Amniotic stem cell (primary cell): ENCODE measurements around the gene TRIM36.

Experiments used
- DNase-seq: peaks from one replicate; lab custom pipeline; 2025; lab: John Stamatoyannopoulos, UW

TRIM36 gene

GRCh38 chr5:115169487-115170133 is at the start of gene TRIM36:
TRIM36 (minus strand) TSS chr5:115169908; CDS start chr5:115169634, 274 bp downstream.
- DNase-seq = peak; percentile 54

- no peak for DNase-seq
Measured at GRCh38 chr5:115214541-115214940, 44.8 kb upstream of the TRIM36 start.

GRCh38 chr5:115209279-115209678 is 39.6 kb upstream of the TRIM36 start:
- no peak for DNase-seq

GRCh38 chr5:115202952-115203351 is 33.2 kb upstream of the TRIM36 start:
- no peak for DNase-seq

GRCh38 chr5:115196161-115196560 is 26.5 kb upstream of the TRIM36 start:
- DNase-seq = no peak

- DNase-seq = no peak
Measured at GRCh38 chr5:115194676-115195075, 25.0 kb upstream of the TRIM36 start.

GRCh38 chr5:115193295-115193694 is 23.6 kb upstream of the TRIM36 start:
- DNase-seq = no peak

- DNase-seq = no peak
Measured at GRCh38 chr5:115192098-115192497, 22.4 kb upstream of the TRIM36 start.

GRCh38 chr5:115191474-115192031 is 21.8 kb upstream of the TRIM36 start:
- no peak for DNase-seq

GRCh38 chr5:115190388-115190787 is 20.7 kb upstream of the TRIM36 start:
- DNase-seq = no peak

GRCh38 chr5:115189866-115190265 is 20.2 kb upstream of the TRIM36 start:
- no peak for DNase-seq

- no peak for DNase-seq
Measured at GRCh38 chr5:115186794-115187193, 17.1 kb upstream of the TRIM36 start.

GRCh38 chr5:115184770-115185169 is 15.1 kb upstream of the TRIM36 start:
- DNase-seq = no peak

- no peak for DNase-seq
Measured at GRCh38 chr5:115181757-115182156, 12.0 kb upstream of the TRIM36 start.

- DNase-seq = no peak
Measured at GRCh38 chr5:115180165-115180709, 10.5 kb upstream of the TRIM36 start.

GRCh38 chr5:115179394-115180164 is 9.9 kb upstream of the TRIM36 start:
- no peak for DNase-seq

- no peak for DNase-seq
Measured at GRCh38 chr5:115179030-115179393, 9.3 kb upstream of the TRIM36 start.

- DNase-seq = no peak
Measured at GRCh38 chr5:115170929-115171510, 1.3 kb upstream of the TRIM36 start.

GRCh38 chr5:115170134-115170928 is 623 bp upstream of the TRIM36 start:
- no peak for DNase-seq

GRCh38 chr5:115168829-115169486 is 750 bp downstream of the TRIM36 start:
- DNase-seq = no peak

- no peak for DNase-seq
Measured at GRCh38 chr5:115166744-115167393, 2.8 kb downstream of the TRIM36 start.
